H1 (cell line): ENCODE results near the gene KRTAP29-1. TPM values are rescaled to one million over a fixed set of nuclear protein-coding genes. Genes with fewer than 3 reads are reported as not detected.

Source experiments
- CTCF ChIA-PET: fragments of 300-600 bp; sonication (Branson Sonifier 250); formaldehyde crosslinking; loops from one replicate; lab custom pipeline; 2021; ENCODE audit not compliant: partially characterized antibody; lab: Charles Lee
- POLR2A ChIA-PET: fragments of 300-600 bp; sonication (Branson Sonifier 250); formaldehyde crosslinking; loops from one replicate; lab custom pipeline; 2021; ENCODE audit warnings: inconsistent platforms; ENCODE audit not compliant: partially characterized antibody; lab: Charles Lee
- DNase-seq, 2 experiments: peaks; one replicate each; pipeline versions ENCODE4 v3.0.0 to v3.0.0-alpha.2; 2010 to 2022; ENCODE audit warnings: low spot score in 2 of 2, low read depth in 1 of 2, mixed read lengths in 1 of 2
- FAIRE-seq: peaks from 2 replicates; lab custom pipeline; 2011; peaks lifted over from hg19 to GRCh38; lab: Jason Lieb, UNC
- H2AFZ ChIP-seq: 2 replicates; pipeline ENCODE4 v1.8.1; 2012; ENCODE audit warnings: low read length, inconsistent platforms
- H2AK5ac ChIP-seq: 2 replicates; pipeline ENCODE4 v1.6.1; 2013; ENCODE audit warnings: low read depth, low read length
- H2BK120ac ChIP-seq: replicated peaks from 2 replicates; pipeline ENCODE3; 2013; ENCODE audit warnings: low read depth, low read length, inconsistent platforms
- H2BK12ac ChIP-seq: 2 replicates; pipeline ENCODE4 v1.6.1; 2013; ENCODE audit warnings: low read depth, low read length
- H2BK15ac ChIP-seq: 2 replicates; pipeline ENCODE4 v1.6.1; 2013; ENCODE audit warnings: low read length
- H2BK20ac ChIP-seq: 2 replicates; pipeline ENCODE4 v1.6.1; 2013; ENCODE audit warnings: low read length
- H2BK5ac ChIP-seq: 2 replicates; pipeline ENCODE4 v1.6.1; 2013; ENCODE audit warnings: low read depth, low read length
- H3K14ac ChIP-seq: 2 replicates; pipeline ENCODE4 v1.6.1; 2013; ENCODE audit warnings: inconsistent platforms; ENCODE audit not compliant: insufficient read length
- H3K18ac ChIP-seq: 2 replicates; pipeline ENCODE4 v1.6.1; 2013; ENCODE audit warnings: low read length; ENCODE audit errors: extremely low read depth
- H3K23ac ChIP-seq: 2 replicates; pipeline ENCODE4 v1.6.1; 2013; ENCODE audit warnings: inconsistent platforms; ENCODE audit not compliant: insufficient read length
- H3K23me2 ChIP-seq: 2 replicates; pipeline ENCODE4 v1.6.1; 2013; ENCODE audit warnings: low read depth, low read length
- H3K27ac ChIP-seq: 2 replicates; pipeline ENCODE4 v1.6.1; 2011; ENCODE audit warnings: low read depth, low read length, inconsistent platforms
- H3K27me3 ChIP-seq, 4 experiments: replicated peaks in 1 of 4; 1 replicate in 1 of 4; 2 replicates in 3 of 4; pipeline versions ENCODE4 v1.6.1 to v1.8.1; 2011 to 2013; ENCODE audit warnings: low read length in 3 of 4, mild to moderate bottlenecking in 3 of 4, inconsistent platforms in 2 of 4, mixed read lengths in 2 of 4, moderate library complexity in 1 of 4; ENCODE audit not compliant: control insufficient read depth in 3 of 4, insufficient read depth in 3 of 4; ENCODE audit errors: extremely low read depth in 1 of 4
- H3K36me3 ChIP-seq, 4 experiments: 2 replicates each; pipeline versions ENCODE4 v1.6.1 to v1.8.1; 2011 to 2013; ENCODE audit warnings: mild to moderate bottlenecking in 4 of 4, low read length in 3 of 4, moderate library complexity in 2 of 4, control low read depth in 1 of 4, inconsistent platforms in 1 of 4; ENCODE audit not compliant: insufficient read depth in 4 of 4, control insufficient read depth in 2 of 4
- H3K4ac ChIP-seq: replicated peaks from 2 replicates; pipeline ENCODE3; 2013; ENCODE audit warnings: low read length, low read depth, mixed read lengths, inconsistent platforms; ENCODE audit not compliant: insufficient read length
- H3K4me1 ChIP-seq, 4 experiments: replicated peaks in 1 of 4; 1 replicate in 1 of 4; 2 replicates in 3 of 4; pipeline versions ENCODE4 v1.6.1 to v1.8.1; 2011 to 2013; ENCODE audit warnings: low read length in 3 of 4, inconsistent platforms in 2 of 4, mixed read lengths in 1 of 4; ENCODE audit not compliant: insufficient read depth in 4 of 4, control insufficient read depth in 3 of 4
- H3K4me2 ChIP-seq, 2 experiments: 2 replicates each; pipeline versions ENCODE4 v1.6.1 to v1.8.1; 2011 to 2013; ENCODE audit warnings: low read depth in 2 of 2, low read length in 2 of 2, control low read depth in 1 of 2, inconsistent platforms in 1 of 2, mild to moderate bottlenecking in 1 of 2; ENCODE audit not compliant: insufficient read depth in 1 of 2
- H3K4me3 ChIP-seq, 4 experiments: fragments of 200-600, 300-600 bp in 1 of 4; sonication (generic), shearing (Covaris generic), sonication (Bioruptor Twin) in 1 of 4; 2 replicates each; pipeline versions ENCODE4 v1.5.1 to v1.8.1; 2011 to 2016; ENCODE audit warnings: low read length in 4 of 4, low read depth in 3 of 4, control low read depth in 2 of 4, inconsistent platforms in 2 of 4, mild to moderate bottlenecking in 2 of 4, mixed read lengths in 1 of 4, moderate library complexity in 1 of 4; ENCODE audit not compliant: insufficient read depth in 2 of 4; ENCODE audit errors: extremely low read depth in 1 of 4
- H3K56ac ChIP-seq: replicated peaks from 2 replicates; pipeline ENCODE3; 2013; ENCODE audit warnings: low read depth, mild to moderate bottlenecking, mixed read lengths, low read length, inconsistent platforms; ENCODE audit not compliant: insufficient read length
- H3K79me1 ChIP-seq: 2 replicates; pipeline ENCODE4 v1.6.1; 2013; ENCODE audit warnings: low read depth, low read length, control low read depth
- H3K79me2 ChIP-seq, 2 experiments: 2 replicates each; pipeline versions ENCODE4 v1.6.1 to v1.8.1; 2012 to 2013; ENCODE audit warnings: low read length in 2 of 2, mild to moderate bottlenecking in 2 of 2, inconsistent platforms in 1 of 2; ENCODE audit not compliant: insufficient read depth in 2 of 2, control insufficient read depth in 1 of 2
- H3K9ac ChIP-seq, 4 experiments: replicated peaks in 1 of 4; 1 replicate in 1 of 4; 2 replicates in 3 of 4; pipeline versions ENCODE4 v1.6.1 to v1.8.1; 2011 to 2013; ENCODE audit warnings: low read depth in 3 of 4, low read length in 3 of 4, control low read depth in 2 of 4, mild to moderate bottlenecking in 2 of 4, moderate library complexity in 2 of 4, inconsistent platforms in 1 of 4; ENCODE audit errors: extremely low read depth in 1 of 4
- H3K9me3 ChIP-seq, 2 experiments: 2 replicates each; pipeline versions ENCODE4 v1.6.1 to v1.8.1; 2012 to 2013; ENCODE audit warnings: mild to moderate bottlenecking in 2 of 2, moderate library complexity in 2 of 2, control low read depth in 1 of 2, inconsistent platforms in 1 of 2, low read depth in 1 of 2, low read length in 1 of 2, mixed read lengths in 1 of 2; ENCODE audit not compliant: insufficient read depth in 2 of 2
- H4K20me1 ChIP-seq, 2 experiments: replicated peaks in 1 of 2; 2 replicates each; pipeline versions ENCODE3 to v1.8.1; 2011 to 2013; ENCODE audit warnings: inconsistent platforms in 2 of 2, low read length in 2 of 2, mild to moderate bottlenecking in 1 of 2; ENCODE audit not compliant: insufficient read depth in 2 of 2, control insufficient read depth in 1 of 2
- H4K5ac ChIP-seq: 2 replicates; pipeline ENCODE4 v1.6.1; 2013; ENCODE audit warnings: low read length, low read depth, mixed read lengths, inconsistent platforms; ENCODE audit not compliant: insufficient read length
- H4K8ac ChIP-seq: 2 replicates; pipeline ENCODE4 v1.8.0; 2013; ENCODE audit warnings: mild to moderate bottlenecking, moderate library complexity, low read length, inconsistent platforms; ENCODE audit not compliant: insufficient read depth; ENCODE audit errors: extremely low read depth
- H4K91ac ChIP-seq: replicated peaks from 2 replicates; pipeline ENCODE3; 2013; ENCODE audit warnings: low read length, mixed read lengths, inconsistent platforms; ENCODE audit not compliant: insufficient read length
- EZH2 ChIP-seq: fragments of 200-600 bp; sonication (generic); IDR thresholded peaks from 2 replicates; pipeline ENCODE4 v1.7.1; 2012; ENCODE audit warnings: low read depth, mild to moderate bottlenecking, moderate library complexity, low read length, inconsistent platforms; ENCODE audit not compliant: severe bottlenecking
- HDAC2 ChIP-seq, 2 experiments: fragments of 300-600 bp in 1 of 2; sonication (generic) in 1 of 2; IDR thresholded peaks; 2 replicates each; pipeline ENCODE4 v1.6.1; 2011 to 2012; ENCODE audit warnings: low read depth in 2 of 2, low read length in 2 of 2, mild to moderate bottlenecking in 2 of 2, moderate library complexity in 2 of 2, borderline replicate concordance in 1 of 2, inconsistent platforms in 1 of 2
- RXRA ChIP-seq: IDR thresholded peaks from 2 replicates; pipeline ENCODE4 v1.6.1; 2011; ENCODE audit warnings: low read depth, mild to moderate bottlenecking, low read length, moderate library complexity; ENCODE audit not compliant: insufficient read depth
- whole genome bisulfite sequencing, 2 experiments: shearing (Covaris generic) in 1 of 2; methylation state at CpG; one replicate each; pipeline versions ENCODE4 v1.1.6 to v1.1.7; 2013 to 2015; ENCODE audit warnings: low lambda C conversion rate in 2 of 2, mixed read lengths in 2 of 2, inconsistent platforms in 1 of 2, low coverage in 1 of 2, missing lambda C conversion rate in 1 of 2; ENCODE audit not compliant: insufficient replicate concordance in 2 of 2, insufficient coverage in 1 of 2, insufficient read length in 1 of 2; ENCODE audit errors: extremely low coverage in 1 of 2, missing lambda C conversion rate in 1 of 2; 5-methylcytosine and 5-hydroxymethylcytosine counted together
- polyA plus RNA-seq, 7 experiments: library from polyadenylated mRNA; depleted of rRNA in 3 of 7; stranded (reverse) in 5 of 7; unstranded in 2 of 7; fragments of >200 nt in 5 of 7; fragments of 200-250 nt in 2 of 7; gene quantifications; 1 replicate in 5 of 7; 2 replicates in 1 of 7; 4 replicates in 1 of 7; pipeline versions ENCODE4 v1.2.1 to v1.2.3, GENCODE V29; 2011 to 2013; ENCODE audit warnings: missing spikeins in 2 of 7, mixed read lengths in 2 of 7
- total RNA-seq: library from RNA; stranded (reverse); fragmentation: NEBNext Ultra II Directional; extraction: Animal tissue kit (Norgen Biotek cat#: 25700); gene quantifications from 2 replicates; pipeline ENCODE4 v1.2.1, GENCODE V29; 2021

KRTAP29-1 gene
- total and polyA plus RNA-seq, 2 of the 8 experiments (the other 6 are each of a cell fraction or from before 2014, with no cell fraction given) = not detected

DNA sequence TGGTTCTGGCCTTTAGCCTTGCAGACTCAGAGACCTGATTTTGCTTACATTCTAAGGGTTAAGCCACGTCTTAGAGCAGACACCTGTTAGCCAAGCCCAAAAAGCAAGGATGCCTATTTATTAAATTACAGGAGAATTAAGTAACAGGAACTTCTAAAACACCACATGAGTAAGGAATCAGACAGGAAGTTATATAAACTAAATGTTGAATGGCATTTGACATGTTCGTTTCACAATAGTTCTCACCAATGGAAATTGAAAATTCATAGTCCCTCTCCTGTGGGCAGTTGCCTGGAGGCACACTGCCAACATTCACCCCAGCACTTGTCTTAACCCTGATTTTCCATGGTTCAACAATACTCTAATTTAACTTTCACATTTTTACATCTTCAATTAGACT, 18.1 kb downstream of the KRTAP29-1 start:
- CTCF ChIA-PET = no interaction called here
- Histone ChIP-seq H3K36me3 (no peaks in the 10 kb centered on the region), H4K91ac (no peak overlapping the region), H2BK120ac (no peak overlapping the region), H3K23me2 (no peaks in the 10 kb centered on the region), H2BK20ac (no peak overlapping the region), H2BK5ac (no peak overlapping the region), H3K4me3 (no peak overlapping the region), H2AK5ac (no peak overlapping the region), H3K79me1 (no peaks in the 10 kb centered on the region), H2BK12ac (no peak overlapping the region), H4K8ac (no peak overlapping the region), H2BK15ac (no peak overlapping the region), H3K27me3 (no peaks in the 10 kb centered on the region), H3K4me2 (no peak overlapping the region), H4K5ac (no peak overlapping the region), H3K79me2 (no peaks in the 10 kb centered on the region), H2AFZ (no peak overlapping the region), H3K14ac (no peak overlapping the region), H3K18ac (no peak overlapping the region), H3K4me1 (no peaks in the 10 kb centered on the region), H3K23ac (no peak overlapping the region), H3K4ac (no peak overlapping the region), H3K9ac (no peak overlapping the region), H4K20me1 (no peaks in the 10 kb centered on the region), H3K27ac (no peak overlapping the region), H3K56ac (no peak overlapping the region), H3K9me3 (no peaks in the 10 kb centered on the region)
- POLR2A ChIA-PET = no interaction called here
- FAIRE-seq = no peak
- no peak for DNase-seq
- WGBS, 2 experiments = 85% methylated on average over 2 of the region's 2 CpGs; no CpG with 5 or more reads in 1 of the 2 experiments
- TF ChIP-seq RXRA (no peak), HDAC2 (IDR thresholded peaks at IDR 0.05; ENCODE audit: borderline replicate concordance in 1 of 2, low read depth in 2 of 2, low read length in 2 of 2) (no peak), EZH2 (no peak)
